Measurements from ENCODE around the gene ANGPT4. TPM values are rescaled to one million over a fixed set of nuclear protein-coding genes. Genes with fewer than 3 reads are reported as not detected.

The ANGPT4 gene
- total and polyA plus RNA-seq, 2 of the 13 experiments (the other 11 are each of a cell fraction or from before 2014, with no cell fraction given), result not detected

DNA sequence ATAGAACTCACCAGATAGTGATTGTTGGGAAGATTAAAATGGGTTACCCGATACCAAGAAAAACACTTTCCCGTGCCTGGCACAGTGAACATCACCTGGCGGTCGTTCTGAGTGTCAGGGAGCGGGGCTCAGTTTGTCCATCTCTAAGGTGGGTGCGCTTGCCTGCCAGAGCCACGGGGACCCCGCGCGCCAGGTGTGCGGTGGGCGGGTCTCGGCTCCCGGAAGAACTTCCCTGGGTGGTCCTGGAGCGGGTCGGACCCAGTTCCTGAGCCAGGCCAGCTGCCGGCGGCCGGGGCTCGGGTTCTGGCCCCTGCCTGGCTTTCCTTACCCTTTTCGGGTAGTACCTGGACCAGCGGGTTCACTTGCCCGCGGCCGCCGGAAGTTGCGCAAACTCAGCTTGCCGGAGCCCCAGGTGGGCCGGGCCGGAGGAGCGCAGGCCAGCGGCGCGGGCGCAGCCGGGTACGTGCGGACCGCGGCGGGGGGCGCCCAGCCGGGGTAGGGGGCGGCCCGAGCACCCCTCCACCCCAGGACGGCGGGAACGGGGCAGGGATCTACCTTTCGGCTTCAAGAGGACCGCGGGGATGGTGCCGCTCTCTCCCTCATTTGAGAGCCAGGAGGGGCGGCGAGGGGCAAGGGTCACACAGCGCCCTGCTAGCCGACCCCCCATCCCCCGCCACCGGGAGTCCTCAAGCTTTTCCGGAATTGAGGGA lies 75.1 kb downstream of the ANGPT4 start (continued):
- TF ChIP-seq, protein P1, sequence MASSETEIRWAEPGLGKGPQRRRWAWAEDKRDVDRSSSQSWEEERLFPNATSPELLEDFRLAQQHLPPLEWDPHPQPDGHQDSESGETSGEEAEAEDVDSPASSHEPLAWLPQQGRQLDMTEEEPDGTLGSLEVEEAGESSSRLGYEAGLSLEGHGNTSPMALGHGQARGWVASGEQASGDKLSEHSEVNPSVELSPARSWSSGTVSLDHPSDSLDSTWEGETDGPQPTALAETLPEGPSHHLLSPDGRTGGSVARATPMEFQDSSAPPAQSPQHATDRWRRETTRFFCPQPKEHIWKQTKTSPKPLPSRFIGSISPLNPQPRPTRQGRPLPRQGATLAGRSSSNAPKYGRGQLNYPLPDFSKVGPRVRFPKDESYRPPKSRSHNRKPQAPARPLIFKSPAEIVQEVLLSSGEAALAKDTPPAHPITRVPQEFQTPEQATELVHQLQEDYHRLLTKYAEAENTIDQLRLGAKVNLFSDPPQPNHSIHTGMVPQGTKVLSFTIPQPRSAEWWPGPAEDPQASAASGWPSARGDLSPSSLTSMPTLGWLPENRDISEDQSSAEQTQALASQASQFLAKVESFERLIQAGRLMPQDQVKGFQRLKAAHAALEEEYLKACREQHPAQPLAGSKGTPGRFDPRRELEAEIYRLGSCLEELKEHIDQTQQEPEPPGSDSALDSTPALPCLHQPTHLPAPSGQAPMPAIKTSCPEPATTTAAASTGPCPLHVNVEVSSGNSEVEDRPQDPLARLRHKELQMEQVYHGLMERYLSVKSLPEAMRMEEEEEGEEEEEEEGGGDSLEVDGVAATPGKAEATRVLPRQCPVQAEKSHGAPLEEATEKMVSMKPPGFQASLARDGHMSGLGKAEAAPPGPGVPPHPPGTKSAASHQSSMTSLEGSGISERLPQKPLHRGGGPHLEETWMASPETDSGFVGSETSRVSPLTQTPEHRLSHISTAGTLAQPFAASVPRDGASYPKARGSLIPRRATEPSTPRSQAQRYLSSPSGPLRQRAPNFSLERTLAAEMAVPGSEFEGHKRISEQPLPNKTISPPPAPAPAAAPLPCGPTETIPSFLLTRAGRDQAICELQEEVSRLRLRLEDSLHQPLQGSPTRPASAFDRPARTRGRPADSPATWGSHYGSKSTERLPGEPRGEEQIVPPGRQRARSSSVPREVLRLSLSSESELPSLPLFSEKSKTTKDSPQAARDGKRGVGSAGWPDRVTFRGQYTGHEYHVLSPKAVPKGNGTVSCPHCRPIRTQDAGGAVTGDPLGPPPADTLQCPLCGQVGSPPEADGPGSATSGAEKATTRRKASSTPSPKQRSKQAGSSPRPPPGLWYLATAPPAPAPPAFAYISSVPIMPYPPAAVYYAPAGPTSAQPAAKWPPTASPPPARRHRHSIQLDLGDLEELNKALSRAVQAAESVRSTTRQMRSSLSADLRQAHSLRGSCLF (CRISPR knock-in tag; IDR thresholded peaks at IDR 0.05; ENCODE audit: borderline replicate concordance), result 0 out of 2 replicates have a peak, but pooled peaks have one; percentile 34
- TF ChIP-seq FOXP1 (IDR thresholded peaks at IDR 0.05) (no peak), FOXP1 (CRISPR knock-in tag; IDR thresholded peaks at IDR 0.05) (no peak), GABPB1 (CRISPR knock-in tag; IDR thresholded peaks at IDR 0.05) (peak; percentile 93), ZNF10 (CRISPR knock-in tag; IDR thresholded peaks at IDR 0.05; ENCODE audit: borderline replicate concordance, low read depth) (no peak), SKI (IDR thresholded peaks at IDR 0.05; ENCODE audit: partially characterized antibody) (no peak), GZF1 (CRISPR knock-in tag; IDR thresholded peaks at IDR 0.05) (no peak), SCMH1 (CRISPR knock-in tag; IDR thresholded peaks at IDR 0.05; ENCODE audit: borderline replicate concordance) (no peak), MIER3 (CRISPR knock-in tag; IDR thresholded peaks at IDR 0.05; ENCODE audit: borderline replicate concordance) (no peak), BORCS8-MEF2B (CRISPR knock-in tag; IDR thresholded peaks at IDR 0.05) (no peak), DPF2 (CRISPR knock-in tag; IDR thresholded peaks at IDR 0.05; ENCODE audit: borderline replicate concordance, low read depth) (no peak), SETDB1 (CRISPR knock-in tag; IDR thresholded peaks at IDR 0.05; ENCODE audit: borderline replicate concordance) (no peak), POGZ (CRISPR knock-in tag; IDR thresholded peaks at IDR 0.05) (peak; percentile 71), ZNF629 (CRISPR knock-in tag; conservative IDR thresholded peaks at IDR 0.05) (peak; percentile 98), FOXK2 (IDR thresholded peaks at IDR 0.05) (no peak), KDM3A (CRISPR knock-in tag; IDR thresholded peaks at IDR 0.05; ENCODE audit: low read depth) (0 out of 2 replicates have a peak, but pooled peaks have one; percentile 34), ZBTB7B (CRISPR knock-in tag; IDR thresholded peaks at IDR 0.05) (no peak), FOXM1 (CRISPR knock-in tag; IDR thresholded peaks at IDR 0.05) (no peak), POLR2AphosphoS5 (IDR thresholded peaks at IDR 0.05; ENCODE audit: low read depth, low read length) (no peak), HCFC1 (IDR thresholded peaks at IDR 0.05; ENCODE audit: low read depth, low read length) (no peak)
- TF ChIP-seq, protein P2, sequence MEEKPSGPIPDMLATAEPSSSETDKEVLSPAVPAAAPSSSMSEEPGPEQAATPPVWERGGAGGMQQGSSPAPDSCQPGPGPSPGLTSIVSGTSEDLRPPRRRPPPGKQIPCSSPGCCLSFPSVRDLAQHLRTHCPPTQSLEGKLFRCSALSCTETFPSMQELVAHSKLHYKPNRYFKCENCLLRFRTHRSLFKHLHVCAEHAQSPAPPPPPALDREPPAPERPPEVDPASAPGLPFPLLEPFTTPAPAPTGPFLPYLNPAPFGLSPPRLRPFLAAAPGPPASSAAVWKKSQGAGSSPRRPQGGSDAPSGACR (CRISPR knock-in tag; IDR thresholded peaks at IDR 0.05), result no peak
- TF ChIP-seq, protein P3, sequence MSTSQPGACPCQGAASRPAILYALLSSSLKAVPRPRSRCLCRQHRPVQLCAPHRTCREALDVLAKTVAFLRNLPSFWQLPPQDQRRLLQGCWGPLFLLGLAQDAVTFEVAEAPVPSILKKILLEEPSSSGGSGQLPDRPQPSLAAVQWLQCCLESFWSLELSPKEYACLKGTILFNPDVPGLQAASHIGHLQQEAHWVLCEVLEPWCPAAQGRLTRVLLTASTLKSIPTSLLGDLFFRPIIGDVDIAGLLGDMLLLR (CRISPR knock-in tag; IDR thresholded peaks at IDR 0.05), result no peak; the same call in 1 of the 2 replicates
- TF ChIP-seq, protein P4, sequence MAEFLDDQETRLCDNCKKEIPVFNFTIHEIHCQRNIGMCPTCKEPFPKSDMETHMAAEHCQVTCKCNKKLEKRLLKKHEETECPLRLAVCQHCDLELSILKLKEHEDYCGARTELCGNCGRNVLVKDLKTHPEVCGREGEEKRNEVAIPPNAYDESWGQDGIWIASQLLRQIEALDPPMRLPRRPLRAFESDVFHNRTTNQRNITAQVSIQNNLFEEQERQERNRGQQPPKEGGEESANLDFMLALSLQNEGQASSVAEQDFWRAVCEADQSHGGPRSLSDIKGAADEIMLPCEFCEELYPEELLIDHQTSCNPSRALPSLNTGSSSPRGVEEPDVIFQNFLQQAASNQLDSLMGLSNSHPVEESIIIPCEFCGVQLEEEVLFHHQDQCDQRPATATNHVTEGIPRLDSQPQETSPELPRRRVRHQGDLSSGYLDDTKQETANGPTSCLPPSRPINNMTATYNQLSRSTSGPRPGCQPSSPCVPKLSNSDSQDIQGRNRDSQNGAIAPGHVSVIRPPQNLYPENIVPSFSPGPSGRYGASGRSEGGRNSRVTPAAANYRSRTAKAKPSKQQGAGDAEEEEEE (CRISPR knock-in tag; IDR thresholded peaks at IDR 0.05; ENCODE audit: borderline replicate concordance), result no peak
